Upper lobe of left lung (tissue), 6 donors: ENCODE data around the gene CALML6. TPM values are rescaled to one million over a fixed set of nuclear protein-coding genes. Genes with fewer than 3 reads are reported as not detected.

Experiments
- ATAC-seq, 2 donors: fragments of 200-7000 bp; cut with Tn5 transposase; one replicate each; pipeline ENCODE4 v1.9.1; 2022; ENCODE audit warnings: mild to moderate bottlenecking in 2 of 2, moderate library complexity in 2 of 2; ENCODE audit not compliant: low FRiP score in 2 of 2
- DNase-seq, 2 donors: peaks; one replicate each; pipeline ENCODE4 v3.0.0-alpha.2; 2019 to 2020
- H3K27ac ChIP-seq, 4 donors: fragments of 200-600 bp; sonication (generic); one replicate each; pipeline ENCODE4 v1.5.1; 2016 to 2019
- H3K27me3 ChIP-seq, 4 donors: fragments of 200-600 bp; sonication (generic); one replicate each; pipeline ENCODE4 v1.5.1; 2017 to 2019
- H3K36me3 ChIP-seq, 4 donors: fragments of 200-600 bp; sonication (generic); one replicate each; pipeline ENCODE4 v1.5.1; 2016 to 2019
- H3K4me1 ChIP-seq, 4 donors: fragments of 200-600 bp; sonication (generic); one replicate each; pipeline ENCODE4 v1.5.1; 2018 to 2019
- H3K4me3 ChIP-seq, 4 donors: fragments of 200-600 bp; sonication (generic); one replicate each; pipeline ENCODE4 v1.5.1; 2017 to 2019; ENCODE audit warnings: mild to moderate bottlenecking in 2 of 4, moderate library complexity in 1 of 4
- H3K9me3 ChIP-seq, 4 donors: fragments of 200-600 bp; sonication (generic); one replicate each; pipeline ENCODE4 v1.5.1; 2018 to 2019
- EP300 ChIP-seq, 4 donors: sonication (generic); formaldehyde crosslinking; IDR thresholded peaks; one replicate each; pipeline ENCODE4 v1.5.1; 2017; ENCODE audit warnings: antibody characterized with exemption in 4 of 4, control low read depth in 2 of 4
- POLR2A ChIP-seq, 4 donors: fragments of 450-650 bp; IDR thresholded peaks; one replicate each; pipeline ENCODE4 v1.5.1; 2016 to 2017; ENCODE audit warnings: antibody characterized with exemption in 4 of 4, mild to moderate bottlenecking in 2 of 4
- POLR2AphosphoS5 ChIP-seq, 2 donors: sonication (generic); formaldehyde crosslinking; IDR thresholded peaks; one replicate each; pipeline ENCODE4 v1.5.1; 2017; ENCODE audit warnings: antibody characterized with exemption in 2 of 2
- WGBS, 2 donors: methylation state at CpG; one replicate each; pipeline ENCODE4 v1.1.5; 2017 to 2018; 5-methylcytosine and 5-hydroxymethylcytosine counted together
- total RNA-seq, 6 donors: library from RNA; depleted of rRNA in 4 of 6; stranded (reverse); fragments of >200 nt in 4 of 6; gene quantifications; one replicate each; pipeline versions ENCODE4 v1.1.0 to v1.2.1, GENCODE V29; 2016 to 2021
- TF ChIP-seq, protein P1 (sequence below), 6 experiments: fragments of 450-650 bp in 4 of 6; fragments of 200-600 bp in 2 of 6; sonication (generic) in 2 of 6; IDR thresholded peaks; one replicate each; pipeline ENCODE4 v1.5.1; 2016 to 2019; ENCODE audit warnings: antibody characterized with exemption in 6 of 6
- donor health status: DM: no; HTN: no; CAD: no; lungs with moderate emphysema.
- donor health status: DM: no; HTN: yes; CAD: no; lungs with severe emphysema.

Gene CALML6
- total RNA-seq, 6 donors from 2014 or later, result 0.37 to 0.57 (median 0.39) TPM; not detected in 3

- TF ChIP-seq POLR2AphosphoS5 (IDR thresholded peaks at IDR 0.05), result no peak
- TF ChIP-seq, protein P1, sequence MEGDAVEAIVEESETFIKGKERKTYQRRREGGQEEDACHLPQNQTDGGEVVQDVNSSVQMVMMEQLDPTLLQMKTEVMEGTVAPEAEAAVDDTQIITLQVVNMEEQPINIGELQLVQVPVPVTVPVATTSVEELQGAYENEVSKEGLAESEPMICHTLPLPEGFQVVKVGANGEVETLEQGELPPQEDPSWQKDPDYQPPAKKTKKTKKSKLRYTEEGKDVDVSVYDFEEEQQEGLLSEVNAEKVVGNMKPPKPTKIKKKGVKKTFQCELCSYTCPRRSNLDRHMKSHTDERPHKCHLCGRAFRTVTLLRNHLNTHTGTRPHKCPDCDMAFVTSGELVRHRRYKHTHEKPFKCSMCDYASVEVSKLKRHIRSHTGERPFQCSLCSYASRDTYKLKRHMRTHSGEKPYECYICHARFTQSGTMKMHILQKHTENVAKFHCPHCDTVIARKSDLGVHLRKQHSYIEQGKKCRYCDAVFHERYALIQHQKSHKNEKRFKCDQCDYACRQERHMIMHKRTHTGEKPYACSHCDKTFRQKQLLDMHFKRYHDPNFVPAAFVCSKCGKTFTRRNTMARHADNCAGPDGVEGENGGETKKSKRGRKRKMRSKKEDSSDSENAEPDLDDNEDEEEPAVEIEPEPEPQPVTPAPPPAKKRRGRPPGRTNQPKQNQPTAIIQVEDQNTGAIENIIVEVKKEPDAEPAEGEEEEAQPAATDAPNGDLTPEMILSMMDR (IDR thresholded peaks at IDR 0.05), result no peak
- no peak for TF ChIP-seq POLR2A (IDR thresholded peaks at IDR 0.05)
- H3K9me3 ChIP-seq, result no peaks in the 10 kb centered on the region
- DNase-seq (peak in 1 of 2 donors; percentile 75), ATAC-seq (no peak)
- H3K4me3 ChIP-seq, result no peak overlapping the region
- 88 to 90% methylated on average over 21 to 24 of the region's 26 CpGs for WGBS, 2 donors
- no peak overlapping the region for H3K27ac ChIP-seq
- H3K36me3 ChIP-seq, result no peaks in the 10 kb centered on the region
- H3K27me3 ChIP-seq, result no peaks in the 10 kb centered on the region
- peaks cover 3 to 15% (median 5%) of the 10 kb centered on the region in 4 donors for H3K4me1 ChIP-seq
Observed at GRCh38 chr1:1926346-1926811, 11.3 kb downstream of the CALML6 start.

DNA sequence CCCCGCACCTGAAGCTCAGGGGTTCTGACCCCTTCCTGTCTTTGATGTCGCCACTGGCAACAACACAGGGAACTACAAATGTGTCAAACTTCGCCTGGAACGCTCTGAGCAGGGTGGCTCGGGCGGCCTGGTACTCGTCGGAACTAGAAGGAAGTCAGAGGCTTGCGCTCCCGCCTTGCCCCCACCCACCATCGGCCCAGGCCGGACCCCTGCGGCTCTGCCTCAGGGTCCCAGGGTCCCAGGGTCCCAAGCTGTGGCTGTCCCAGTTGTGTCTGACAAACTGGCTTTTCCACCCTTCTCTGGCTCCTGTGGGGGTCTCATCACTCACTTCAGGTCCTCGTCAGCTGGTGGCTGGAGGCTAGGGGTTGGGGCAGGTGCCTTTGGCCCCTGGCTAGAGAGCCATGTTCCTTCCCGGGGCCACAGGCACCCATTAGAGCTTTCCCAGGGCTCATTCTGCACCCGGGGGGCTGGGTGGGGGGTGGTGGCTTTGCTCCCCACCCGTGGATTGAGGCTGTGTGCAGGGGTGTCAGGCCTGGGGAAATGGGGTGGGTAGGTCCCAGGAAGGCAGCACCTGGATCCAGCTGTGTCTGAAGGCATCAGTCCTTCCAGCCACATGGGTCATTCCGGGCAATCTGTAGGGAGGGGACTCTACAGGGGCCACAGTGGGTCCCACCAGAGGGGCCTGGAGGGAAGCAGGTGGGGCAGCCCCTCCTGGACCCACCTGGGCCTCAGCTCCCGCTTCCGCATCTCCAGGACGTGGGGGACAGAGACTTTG, 12.0 kb downstream of the CALML6 start:
- Histone ChIP-seq H3K9me3 (no peaks in the 10 kb centered on the region), H3K4me3 (no peak overlapping the region), H3K36me3 (no peaks in the 10 kb centered on the region), H3K4me1 (peaks cover 3 to 15% (median 5%) of the 10 kb centered on the region in 4 donors), H3K27ac (peak overlapping the region in 2 of 4 donors; percentile 30 to 57), H3K27me3 (no peaks in the 10 kb centered on the region)
- DNase-seq (peak in 1 of 2 donors; percentile 65), ATAC-seq (no peak)
- WGBS, 2 donors, result 76 to 87% methylated on average over 8 to 21 of the region's 21 CpGs
- TF ChIP-seq POLR2A (IDR thresholded peaks at IDR 0.05) (no peak), EP300 (IDR thresholded peaks at IDR 0.05) (no peak), POLR2AphosphoS5 (IDR thresholded peaks at IDR 0.05) (no peak)
- TF ChIP-seq, protein P1 (IDR thresholded peaks at IDR 0.05), result no peak

GRCh38 chr1:1927751-1928150, 12.7 kb downstream of the CALML6 start:
- ATAC-seq (no peak), DNase-seq (peak in 1 of 2 donors; percentile 66)
- H3K27ac ChIP-seq, result peak overlapping the region in 2 of 4 donors; percentile 30 to 57
- H3K9me3 ChIP-seq, result no peaks in the 10 kb centered on the region
- 80 to 81% methylated on average over 8 to 25 of the region's 25 CpGs for WGBS, 2 donors
- H3K4me1 ChIP-seq, result peaks cover 3 to 15% (median 5%) of the 10 kb centered on the region in 4 donors
- no peak for TF ChIP-seq EP300 (IDR thresholded peaks at IDR 0.05)
- TF ChIP-seq POLR2A (IDR thresholded peaks at IDR 0.05), result no peak
- TF ChIP-seq, protein P1 (IDR thresholded peaks at IDR 0.05), result no peak
- TF ChIP-seq POLR2AphosphoS5 (IDR thresholded peaks at IDR 0.05), result no peak
- H3K27me3 ChIP-seq, result no peaks in the 10 kb centered on the region
- H3K36me3 ChIP-seq, result no peaks in the 10 kb centered on the region
- H3K4me3 ChIP-seq, result no peak overlapping the region

DNA sequence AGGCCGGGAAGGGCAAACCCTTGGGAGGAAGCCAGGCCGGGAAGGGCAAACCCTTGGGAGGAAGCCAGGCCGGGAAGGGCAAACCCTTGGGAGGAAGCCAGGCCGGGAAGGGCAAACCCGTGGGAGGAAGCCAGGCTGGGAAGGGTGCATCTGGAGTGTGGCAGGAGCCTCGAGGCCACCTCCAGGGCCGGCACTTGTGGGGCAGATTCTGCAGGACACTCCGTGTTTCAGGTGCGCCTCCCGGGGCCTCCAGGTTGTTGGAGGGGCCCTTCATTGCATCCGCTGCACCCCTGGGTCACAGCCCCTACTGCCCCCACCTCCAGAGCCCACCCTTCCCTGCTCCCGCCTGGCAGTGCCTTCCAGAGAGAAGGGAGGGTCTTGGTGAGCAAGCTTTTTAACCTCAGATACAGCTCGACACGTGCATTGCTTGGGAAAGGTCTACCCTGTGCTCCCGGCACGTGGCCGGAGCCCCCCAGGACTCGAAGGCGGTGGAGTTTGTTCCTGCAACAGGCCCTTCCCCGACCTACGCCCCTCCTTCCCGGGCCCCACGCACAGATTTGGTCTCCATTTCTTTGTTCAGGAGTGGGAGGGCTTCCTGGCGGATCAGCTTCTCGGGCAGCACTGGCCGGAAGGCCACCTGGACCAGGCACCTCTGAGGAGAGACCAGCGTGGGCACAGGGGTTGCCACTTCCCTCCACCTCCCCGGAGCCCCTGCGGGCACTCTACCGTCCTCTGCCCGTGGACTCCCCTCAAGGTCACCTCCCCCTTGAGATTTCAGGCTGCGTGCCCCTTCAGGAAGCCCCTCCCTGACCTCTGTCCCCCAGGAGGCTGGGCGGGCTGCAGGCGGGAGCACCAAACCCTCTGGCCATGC, 13.4 kb downstream of the CALML6 start:
- no peak for ATAC-seq
- TF ChIP-seq EP300 (IDR thresholded peaks at IDR 0.05), result no peak
- TF ChIP-seq, protein P1 (IDR thresholded peaks at IDR 0.05), result no peak
- TF ChIP-seq POLR2AphosphoS5 (IDR thresholded peaks at IDR 0.05), result no peak
- no peak for TF ChIP-seq POLR2A (IDR thresholded peaks at IDR 0.05)
- no peak overlapping the region for H3K4me3 ChIP-seq
- H3K4me1 ChIP-seq, result peaks cover 3 to 15% (median 5%) of the 10 kb centered on the region in 4 donors
- no peaks in the 10 kb centered on the region for H3K36me3 ChIP-seq
- WGBS, 2 donors, result 65 to 68% methylated on average over 16 to 31 of the region's 34 CpGs
- no peaks in the 10 kb centered on the region for H3K27me3 ChIP-seq
- DNase-seq, result peak in 1 of 2 donors; percentile 55
- no peak overlapping the region for H3K27ac ChIP-seq
- no peaks in the 10 kb centered on the region for H3K9me3 ChIP-seq
